Measurements from ENCODE around the gene POLR2M.

- no peak for TF ChIP-seq ZSCAN5A (tag by site-specific recombination; IDR thresholded peaks at IDR 0.05)
- no peak for TF ChIP-seq CTCF (tag by site-specific recombination; IDR thresholded peaks at IDR 0.05)
- no peak for TF ChIP-seq ZNF510 (tag by site-specific recombination; IDR thresholded peaks at IDR 0.05; ENCODE audit: insufficient replicate concordance)
- no peak for TF ChIP-seq ZNF169 (tag by site-specific recombination; IDR thresholded peaks at IDR 0.05)
- no peak for TF ChIP-seq ZNF133 (tag by site-specific recombination; IDR thresholded peaks at IDR 0.05)
Measured at GRCh38 chr15:57657619-57658018, 48.9 kb upstream of the POLR2M start.

Data from HEK293 (cell line).